MM.1S (cell line): ENCODE data around the gene MLLT1.

Experiments used
- EZH2 ChIP-seq: fragments of 300-600 bp; sonication (generic); optimal IDR thresholded peaks from 2 replicates; pipeline ENCODE3; 2017; ENCODE audit warnings: low read depth, mild to moderate bottlenecking, antibody characterized with exemption, low read length, mixed read lengths
- EZH2phosphoT487 ChIP-seq: fragments of 300-600 bp; sonication (generic); IDR thresholded peaks from 2 replicates; pipeline ENCODE4 v1.6.1; 2018; ENCODE audit warnings: antibody characterized with exemption, low read length
- TF ChIP-seq, protein P1 (sequence below): fragments of 300-600 bp; sonication (generic); IDR thresholded peaks from 2 replicates; pipeline ENCODE4 v1.5.1; 2016; ENCODE audit warnings: antibody characterized with exemption, low read length, mixed read lengths

- TF ChIP-seq, protein P1, sequence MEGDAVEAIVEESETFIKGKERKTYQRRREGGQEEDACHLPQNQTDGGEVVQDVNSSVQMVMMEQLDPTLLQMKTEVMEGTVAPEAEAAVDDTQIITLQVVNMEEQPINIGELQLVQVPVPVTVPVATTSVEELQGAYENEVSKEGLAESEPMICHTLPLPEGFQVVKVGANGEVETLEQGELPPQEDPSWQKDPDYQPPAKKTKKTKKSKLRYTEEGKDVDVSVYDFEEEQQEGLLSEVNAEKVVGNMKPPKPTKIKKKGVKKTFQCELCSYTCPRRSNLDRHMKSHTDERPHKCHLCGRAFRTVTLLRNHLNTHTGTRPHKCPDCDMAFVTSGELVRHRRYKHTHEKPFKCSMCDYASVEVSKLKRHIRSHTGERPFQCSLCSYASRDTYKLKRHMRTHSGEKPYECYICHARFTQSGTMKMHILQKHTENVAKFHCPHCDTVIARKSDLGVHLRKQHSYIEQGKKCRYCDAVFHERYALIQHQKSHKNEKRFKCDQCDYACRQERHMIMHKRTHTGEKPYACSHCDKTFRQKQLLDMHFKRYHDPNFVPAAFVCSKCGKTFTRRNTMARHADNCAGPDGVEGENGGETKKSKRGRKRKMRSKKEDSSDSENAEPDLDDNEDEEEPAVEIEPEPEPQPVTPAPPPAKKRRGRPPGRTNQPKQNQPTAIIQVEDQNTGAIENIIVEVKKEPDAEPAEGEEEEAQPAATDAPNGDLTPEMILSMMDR: no peak
- TF ChIP-seq EZH2 (no peak), EZH2phosphoT487 (no peak)
Observed at GRCh38 chr19:6250909-6251308, 28.9 kb downstream of the MLLT1 start.
